HK-2 (cell line): Measurements from ENCODE around the gene CEP55.
"Not testable (repeated sequence)": the region's sequence is repeated elsewhere in the genome, so short reads cannot be mapped to it uniquely, and the experiment has no call there.

Experiments used
- DNase-seq: peaks from one replicate; pipeline ENCODE4 v3.0.0-alpha.2; 2018; ENCODE audit not compliant: unreplicated experiment

Gene CEP55

GRCh38 chr10:93496322-93497041, at the start of gene CEP55:
TSS of gene CEP55 (plus strand) at chr10:93496612. CDS start at chr10:93500052, 3,440 bp downstream.
- DNase-seq, result peak; percentile 98

DNA sequence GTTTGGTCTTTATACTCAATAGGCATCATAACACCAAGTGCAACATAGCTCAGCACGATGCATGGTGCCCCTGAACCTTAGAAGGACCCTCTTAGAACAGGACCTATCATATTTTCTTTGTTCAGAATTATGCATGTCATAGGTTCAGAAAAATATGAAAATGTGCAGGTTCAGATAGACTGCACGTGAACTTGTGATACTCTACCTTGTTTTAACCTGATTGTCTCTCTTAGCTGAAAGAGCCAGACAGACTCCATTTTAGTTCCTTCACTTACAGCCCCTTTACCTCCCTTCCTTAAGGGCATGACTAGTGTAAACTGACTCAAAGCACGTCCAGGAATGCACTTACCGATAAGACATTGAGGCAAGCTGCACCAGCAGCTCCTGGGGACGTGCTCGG, 49.4 kb upstream of the CEP55 start:
- DNase-seq, result no peak

GRCh38 chr10:93447970-93448369, 48.4 kb upstream of the CEP55 start:
- no peak for DNase-seq

- DNase-seq, result no peak
Measured at GRCh38 chr10:93451244-93451947, 45.0 kb upstream of the CEP55 start.

DNA sequence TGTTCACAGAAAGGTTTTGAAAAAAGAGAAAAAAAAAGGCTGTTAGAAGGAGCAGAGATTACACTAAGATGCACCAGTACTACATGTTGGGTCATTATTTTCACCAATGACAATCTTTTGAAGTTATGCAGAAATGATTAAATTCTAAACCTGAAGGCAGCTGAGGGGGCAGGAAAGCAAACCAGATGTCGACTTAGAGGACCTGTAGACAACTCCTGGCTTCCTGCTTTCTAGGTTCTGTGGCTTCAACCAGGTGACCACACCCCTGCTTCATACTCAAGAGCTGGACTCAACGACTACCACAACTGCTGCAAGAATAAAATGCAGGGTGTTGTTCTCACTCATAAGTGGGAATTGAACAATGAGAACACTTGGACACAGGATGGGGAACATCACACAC, 44.3 kb upstream of the CEP55 start:
- no peak for DNase-seq

GRCh38 chr10:93454146-93454545, 42.3 kb upstream of the CEP55 start:
- no peak for DNase-seq

DNA sequence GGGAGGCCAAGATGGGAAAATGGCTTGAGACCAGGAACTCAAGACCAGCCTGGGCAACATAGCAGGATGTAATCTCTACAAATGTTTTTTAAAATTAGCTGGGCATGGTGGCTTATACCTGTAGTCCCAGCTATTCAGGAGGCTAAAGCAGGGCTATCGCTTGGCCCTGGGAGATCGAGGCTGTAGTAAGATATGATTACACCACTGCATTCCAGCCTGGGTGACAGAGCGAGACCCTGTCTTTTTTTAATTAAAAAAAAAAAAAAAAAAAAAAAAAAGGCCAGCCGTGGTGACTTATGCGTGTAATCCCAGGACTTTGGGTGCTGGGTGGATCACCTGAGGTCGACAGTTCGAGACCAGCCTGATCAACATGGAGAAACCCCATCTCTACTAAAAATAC, 41.7 kb upstream of the CEP55 start:
- DNase-seq, result no peak

GRCh38 chr10:93456480-93456879, 39.9 kb upstream of the CEP55 start:
- DNase-seq, result no peak

- DNase-seq, result no peak
Measured at GRCh38 chr10:93457511-93457910, 38.9 kb upstream of the CEP55 start.

DNA sequence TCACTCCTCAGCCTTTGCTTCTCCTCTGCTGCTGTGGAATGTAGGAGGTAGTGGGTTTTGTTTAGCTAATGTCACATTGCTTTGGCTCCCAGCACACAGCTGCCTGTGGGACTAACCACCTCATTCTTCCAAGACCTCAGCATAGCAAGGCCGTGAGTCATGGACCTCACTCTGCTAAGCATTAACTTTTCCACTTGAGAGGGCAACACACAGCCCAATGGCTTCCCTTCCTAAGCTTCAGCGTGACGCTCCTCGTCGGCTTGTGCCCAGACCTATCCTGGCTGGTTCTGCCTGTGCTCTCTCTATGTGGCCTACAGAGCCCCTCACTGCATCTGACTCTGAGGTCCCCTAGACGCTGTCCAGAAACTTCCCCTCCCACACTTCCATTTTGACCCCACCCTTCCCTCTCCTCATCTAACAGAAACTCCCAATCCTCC, 37.6 kb upstream of the CEP55 start:
- peak; percentile 98 for DNase-seq

GRCh38 chr10:93459466-93459865, 36.9 kb upstream of the CEP55 start:
- DNase-seq, result no peak

DNA sequence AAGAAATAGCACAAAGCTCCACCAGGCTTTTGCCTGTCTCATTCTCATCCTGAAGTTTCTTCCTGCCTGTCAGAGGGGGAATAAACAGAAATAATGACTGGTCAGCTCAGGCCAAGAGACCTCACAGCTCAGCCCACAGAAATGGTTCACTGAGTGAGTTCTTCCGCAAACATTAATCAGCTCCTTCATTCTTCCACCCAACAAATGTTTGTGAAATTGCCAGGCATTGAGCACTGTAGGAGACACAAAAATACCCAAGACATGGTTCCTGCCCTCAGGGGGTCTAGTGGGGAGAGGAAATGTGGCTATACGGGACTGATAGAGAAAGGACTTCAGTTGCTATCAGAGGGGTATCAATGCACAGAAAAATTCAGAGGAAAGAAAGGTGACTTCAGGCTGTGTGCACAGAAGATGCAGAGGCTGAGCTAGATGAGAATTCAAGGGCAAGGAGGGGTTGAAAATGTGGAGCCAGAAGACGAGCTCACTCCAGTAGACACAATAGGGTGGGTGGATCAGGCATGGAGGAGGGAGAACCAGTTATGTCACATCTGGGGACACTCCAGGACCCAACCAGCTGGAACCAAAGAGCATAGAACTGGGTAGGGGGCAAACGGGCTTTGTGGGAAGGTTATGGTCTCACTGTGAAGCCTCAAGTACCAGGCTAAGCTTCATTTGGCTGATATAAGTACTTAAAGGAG, 35.2 kb upstream of the CEP55 start:
- DNase-seq, result no peak

GRCh38 chr10:93461807-93462178, 34.6 kb upstream of the CEP55 start:
- peak; percentile 76 for DNase-seq

- no peak for DNase-seq
Measured at GRCh38 chr10:93462371-93462770, 34.0 kb upstream of the CEP55 start.

- DNase-seq, result no peak
Measured at GRCh38 chr10:93462881-93463280, 33.5 kb upstream of the CEP55 start.

DNA sequence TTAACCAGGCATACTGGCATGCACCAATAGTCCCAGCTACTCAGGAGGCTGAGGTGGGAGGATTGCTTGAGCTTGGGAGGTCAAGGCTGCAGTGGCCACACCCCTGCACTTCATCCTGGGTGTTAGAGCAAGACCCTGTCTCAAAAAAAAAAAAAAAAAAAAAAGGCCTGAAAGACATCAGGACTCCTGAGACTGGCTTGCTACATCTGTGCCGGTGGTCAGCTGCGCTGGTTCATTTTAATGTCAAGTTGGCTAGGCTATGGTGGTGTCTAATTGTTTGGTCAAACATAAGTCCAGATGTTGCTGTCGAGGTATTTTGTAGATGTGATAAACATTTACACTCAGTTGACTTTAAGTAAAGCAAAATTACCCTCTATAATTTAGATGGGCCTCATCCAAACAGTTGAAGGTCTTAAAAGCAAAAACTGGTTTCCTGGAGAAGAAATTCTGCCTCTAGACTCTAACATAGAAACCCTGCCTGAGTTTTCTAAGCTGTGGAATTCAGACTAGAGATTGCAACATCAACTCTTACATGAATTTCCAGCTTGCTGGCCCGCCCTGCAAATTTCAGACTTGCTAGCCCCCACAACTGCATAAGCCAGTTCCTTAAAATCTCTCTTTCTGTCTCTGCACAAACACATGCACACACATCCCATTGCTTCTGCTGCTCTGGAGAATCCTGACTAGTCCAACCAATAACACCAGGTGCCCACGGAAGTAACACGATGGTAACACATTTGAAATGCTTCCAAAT, 32.5 kb upstream of the CEP55 start:
- DNase-seq, result no peak

DNA sequence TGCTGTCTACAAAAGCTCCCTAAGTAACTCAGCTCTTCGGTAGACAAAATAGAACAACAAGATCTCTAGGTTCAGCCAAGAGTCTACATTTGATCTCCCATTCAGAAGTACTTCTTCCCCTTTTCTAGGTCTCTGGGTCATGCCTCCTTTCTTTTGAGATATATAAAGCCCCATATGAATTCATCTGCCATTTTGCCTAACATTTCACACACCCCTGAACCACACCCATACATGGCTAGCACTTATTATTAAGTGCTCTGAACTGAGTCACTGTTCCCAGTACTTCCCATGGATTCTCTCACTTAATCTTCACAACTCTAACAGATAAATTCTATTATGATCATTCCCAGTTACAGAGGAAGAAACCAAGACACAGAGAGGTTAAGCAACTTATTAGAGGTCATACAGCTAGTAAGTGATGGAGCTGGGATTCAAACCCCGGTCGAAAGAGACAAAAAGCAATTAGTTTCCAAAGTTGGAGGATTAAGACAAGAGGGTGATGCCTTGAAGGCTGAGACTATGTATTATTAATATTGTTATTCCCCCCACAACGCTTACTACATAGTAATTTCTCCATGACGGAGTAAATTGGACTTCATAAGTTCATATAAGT, 31.5 kb upstream of the CEP55 start:
- no peak for DNase-seq

DNA sequence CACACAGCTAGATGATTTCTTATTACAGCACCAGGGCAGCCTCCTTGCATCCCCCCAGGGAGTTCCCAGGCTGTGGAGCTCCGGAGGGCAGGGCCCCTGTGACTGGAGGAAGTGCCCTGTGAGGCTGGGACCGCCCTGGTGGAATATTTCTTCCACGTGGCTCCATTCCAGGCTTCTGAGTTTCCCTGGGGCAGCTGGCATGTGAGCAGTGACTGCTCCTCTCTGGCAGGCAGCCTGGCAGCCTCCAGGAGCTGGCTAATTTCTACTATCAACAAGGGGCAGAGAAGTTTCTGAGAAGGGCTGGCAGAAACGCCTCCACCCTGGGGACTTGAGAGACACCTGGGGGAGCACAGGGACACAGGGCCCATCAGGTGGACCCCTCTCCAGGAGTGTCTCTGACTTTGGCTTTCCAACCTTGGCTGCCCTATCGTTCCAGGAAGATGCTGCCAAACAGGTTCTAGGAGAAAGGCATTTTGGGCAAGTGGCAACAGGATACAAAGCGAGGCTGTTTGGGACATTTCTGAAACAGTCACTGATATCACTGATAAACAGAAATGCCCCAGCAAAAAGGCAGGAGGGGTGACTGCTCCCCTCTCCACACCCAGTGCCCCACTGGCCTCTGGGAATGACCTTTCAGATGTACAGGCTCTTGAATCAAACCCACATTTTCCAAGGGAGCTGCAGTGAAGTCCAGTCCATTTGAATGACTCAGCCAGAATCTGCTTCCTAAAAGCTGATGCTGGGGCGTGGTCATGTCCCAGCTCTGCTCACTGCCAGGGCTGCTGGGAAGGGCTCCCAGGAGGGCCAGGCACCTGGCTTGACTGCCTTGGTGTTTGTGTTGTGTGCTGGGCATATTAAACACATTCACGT, 30.4 kb upstream of the CEP55 start:
- DNase-seq, result peak; percentile 98

GRCh38 chr10:93467635-93468034, 28.8 kb upstream of the CEP55 start:
- not testable (repeated sequence) for DNase-seq

GRCh38 chr10:93468461-93469213, 27.8 kb upstream of the CEP55 start:
- DNase-seq, result peak; percentile 78
